ENCODE data around the gene SAA1. TPM values are rescaled to one million over a fixed set of nuclear protein-coding genes. Genes with fewer than 3 reads are reported as not detected.
A peak's percentile ranks its signal among the peaks of the same experiment; 100 is the strongest.

Gene SAA1
- total RNA-seq, 2 donors from 2014 or later, result not detected

DNA sequence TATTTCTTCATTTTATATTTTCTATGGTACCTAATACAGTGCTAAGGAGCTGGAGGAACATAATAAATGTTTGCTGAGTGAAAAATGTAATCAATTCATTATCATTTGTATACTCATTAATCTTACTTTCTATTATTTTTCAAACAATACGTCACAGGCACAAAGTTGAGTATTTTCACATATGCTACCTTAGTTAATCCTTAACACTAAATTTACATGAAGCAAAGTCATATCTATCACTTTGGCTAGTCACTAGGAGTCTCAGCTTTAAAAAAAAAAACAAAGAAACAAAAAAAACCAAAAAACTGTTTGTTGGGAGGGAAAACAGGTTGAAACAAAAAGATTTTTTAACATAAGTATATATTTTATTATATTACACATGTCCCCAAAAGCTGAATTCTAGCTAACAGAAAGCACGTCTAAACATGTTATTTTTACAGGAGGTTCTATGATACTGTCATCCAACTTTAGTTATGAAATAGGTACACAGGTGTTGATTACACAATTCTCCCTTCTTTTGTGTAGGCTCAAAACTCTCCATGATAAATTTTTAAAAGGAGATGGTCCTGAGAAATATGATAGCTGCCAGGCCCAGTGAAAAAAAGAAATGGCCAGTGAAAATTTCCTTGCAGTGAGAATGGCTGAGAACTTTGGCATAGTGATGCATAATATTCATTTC is 41.5 kb downstream of the SAA1 start:
- H3K4me1 Mint-ChIP-seq (ENCODE audit: low read depth), result no peaks in the 10 kb centered on the region
- DNase-seq, result no peak
- no peak for ATAC-seq (replicated peaks in 1 of 2)
- H3K27me3 Mint-ChIP-seq (ENCODE audit: low read depth), result no peaks in the 10 kb centered on the region
- peaks cover 7 to 31% of the 10 kb centered on the region in 2 donors for H3K36me3 Mint-ChIP-seq (ENCODE audit: insufficient read depth in 2 of 2)
- no peaks in the 10 kb centered on the region for H3K9me3 Mint-ChIP-seq
- H3K27ac Mint-ChIP-seq, result no peak overlapping the region
- H3K4me3 Mint-ChIP-seq, result no peak overlapping the region

DNA sequence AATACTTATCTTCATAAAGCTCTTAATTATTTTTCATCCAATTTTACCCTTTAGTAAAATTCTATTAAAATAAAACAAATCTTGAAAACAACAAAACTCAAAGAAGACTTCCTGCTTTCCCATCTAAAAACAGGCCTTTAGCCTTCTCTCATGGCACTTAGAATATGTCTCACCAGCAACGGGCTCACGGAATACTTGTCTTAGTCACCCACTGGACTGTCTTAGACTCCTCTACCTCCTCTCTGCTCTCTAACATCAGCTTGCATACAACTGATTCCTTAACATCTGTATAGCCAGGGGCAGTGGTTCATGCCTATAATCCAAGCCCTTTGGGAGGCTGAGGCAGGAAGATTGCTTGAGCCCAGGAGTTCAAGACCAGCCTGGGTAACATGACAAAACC is 42.2 kb downstream of the SAA1 start:
- no peak overlapping the region for H3K27ac Mint-ChIP-seq
- ATAC-seq (replicated peaks in 1 of 2) (no peak), DNase-seq (no peak)
- H3K9me3 Mint-ChIP-seq, result no peaks in the 10 kb centered on the region
- H3K4me1 Mint-ChIP-seq (ENCODE audit: low read depth), result peaks cover 4% of the 10 kb centered on the region
- H3K4me3 Mint-ChIP-seq, result no peak overlapping the region
- no peaks in the 10 kb centered on the region for H3K27me3 Mint-ChIP-seq (ENCODE audit: low read depth)
- H3K36me3 Mint-ChIP-seq (ENCODE audit: insufficient read depth in 2 of 2), result peaks cover 7 to 31% of the 10 kb centered on the region in 2 donors

DNA sequence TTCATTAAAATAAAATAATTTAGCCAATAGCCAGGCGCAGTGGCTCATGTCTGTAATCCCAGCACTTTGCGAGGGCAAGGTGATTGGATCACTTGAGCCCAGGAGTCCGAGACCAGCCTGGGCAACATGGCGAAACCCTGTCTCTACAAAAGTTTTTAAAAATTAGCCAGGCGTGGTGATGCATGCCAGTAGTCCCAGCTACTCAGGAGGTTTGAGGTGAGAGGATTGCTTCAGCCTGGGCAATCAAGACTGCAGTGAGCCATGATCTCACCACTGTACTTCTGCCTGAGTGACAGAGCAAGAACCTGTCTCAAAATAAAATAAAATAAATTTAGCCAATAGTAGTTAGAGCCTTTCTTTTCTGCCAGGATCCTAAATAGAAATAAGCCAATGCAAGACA is 43.6 kb downstream of the SAA1 start:
- Mint-ChIP-seq H3K36me3 (ENCODE audit: insufficient read depth in 2 of 2) (peaks cover 7 to 26% of the 10 kb centered on the region in 2 donors), H3K27me3 (ENCODE audit: low read depth) (no peaks in the 10 kb centered on the region), H3K4me1 (ENCODE audit: low read depth) (peaks cover 7% of the 10 kb centered on the region), H3K9me3 (no peaks in the 10 kb centered on the region), H3K27ac (no peak overlapping the region), H3K4me3 (no peak overlapping the region)
- ATAC-seq (replicated peaks in 1 of 2) (no peak), DNase-seq (no peak)

DNA sequence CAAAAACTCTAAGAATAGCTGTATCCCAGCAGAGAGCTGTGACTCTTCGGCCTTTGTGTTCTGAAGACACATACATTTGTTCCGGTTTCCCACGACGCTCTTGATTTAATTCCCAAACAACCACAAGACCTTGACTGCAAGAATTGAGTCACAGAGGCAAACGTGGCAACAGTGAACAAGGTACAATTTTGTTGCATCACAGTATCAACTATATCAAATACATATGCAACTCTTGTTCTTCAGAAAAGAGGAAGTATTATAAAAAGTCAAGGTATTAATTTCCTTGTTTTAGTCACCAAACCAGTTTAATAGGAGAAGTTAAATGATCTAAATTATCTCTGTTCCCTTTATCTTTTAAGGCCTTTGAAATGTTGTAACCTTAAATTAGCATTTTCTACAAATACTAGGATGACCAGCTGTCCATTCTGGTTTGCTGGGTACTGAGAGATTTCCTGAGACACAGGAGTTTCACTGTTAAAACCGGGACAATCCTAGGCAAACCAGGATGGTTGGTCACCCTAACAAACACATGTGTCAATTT is 44.8 kb downstream of the SAA1 start:
- no peak overlapping the region for H3K27ac Mint-ChIP-seq
- H3K4me1 Mint-ChIP-seq (ENCODE audit: low read depth), result peaks cover 11% of the 10 kb centered on the region
- DNase-seq (no peak), ATAC-seq (replicated peaks in 1 of 2) (no peak)
- no peak overlapping the region for H3K4me3 Mint-ChIP-seq
- no peaks in the 10 kb centered on the region for H3K27me3 Mint-ChIP-seq (ENCODE audit: low read depth)
- H3K9me3 Mint-ChIP-seq, result no peaks in the 10 kb centered on the region
- H3K36me3 Mint-ChIP-seq (ENCODE audit: insufficient read depth in 2 of 2), result peaks cover 7 to 22% of the 10 kb centered on the region in 2 donors

DNA sequence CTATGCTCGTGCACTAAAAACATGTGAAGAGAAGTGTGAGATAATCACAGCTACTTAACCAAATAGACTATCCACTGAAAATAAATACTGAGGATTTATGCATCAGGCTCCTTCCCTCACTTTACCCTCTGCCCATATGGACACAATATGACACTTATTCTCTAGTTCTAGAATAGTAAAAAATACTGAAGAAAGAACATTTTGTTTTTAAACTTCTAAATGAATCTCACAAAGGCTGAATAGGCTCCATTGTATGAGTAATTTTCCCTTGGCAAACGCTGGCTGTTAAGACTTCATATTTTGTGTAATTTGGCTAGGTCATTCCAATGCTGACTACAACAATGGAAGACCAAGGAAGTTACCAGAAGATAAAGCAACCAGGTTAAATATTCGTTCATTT is 45.9 kb downstream of the SAA1 start:
- DNase-seq (no peak), ATAC-seq (replicated peaks in 1 of 2) (no peak)
- Mint-ChIP-seq H3K36me3 (ENCODE audit: insufficient read depth in 2 of 2) (peaks cover 4 to 24% of the 10 kb centered on the region in 2 donors), H3K4me1 (ENCODE audit: low read depth) (peaks cover 13% of the 10 kb centered on the region), H3K4me3 (no peak overlapping the region), H3K27ac (peak overlapping the region; percentile 20), H3K9me3 (no peaks in the 10 kb centered on the region), H3K27me3 (ENCODE audit: low read depth) (no peaks in the 10 kb centered on the region)

DNA sequence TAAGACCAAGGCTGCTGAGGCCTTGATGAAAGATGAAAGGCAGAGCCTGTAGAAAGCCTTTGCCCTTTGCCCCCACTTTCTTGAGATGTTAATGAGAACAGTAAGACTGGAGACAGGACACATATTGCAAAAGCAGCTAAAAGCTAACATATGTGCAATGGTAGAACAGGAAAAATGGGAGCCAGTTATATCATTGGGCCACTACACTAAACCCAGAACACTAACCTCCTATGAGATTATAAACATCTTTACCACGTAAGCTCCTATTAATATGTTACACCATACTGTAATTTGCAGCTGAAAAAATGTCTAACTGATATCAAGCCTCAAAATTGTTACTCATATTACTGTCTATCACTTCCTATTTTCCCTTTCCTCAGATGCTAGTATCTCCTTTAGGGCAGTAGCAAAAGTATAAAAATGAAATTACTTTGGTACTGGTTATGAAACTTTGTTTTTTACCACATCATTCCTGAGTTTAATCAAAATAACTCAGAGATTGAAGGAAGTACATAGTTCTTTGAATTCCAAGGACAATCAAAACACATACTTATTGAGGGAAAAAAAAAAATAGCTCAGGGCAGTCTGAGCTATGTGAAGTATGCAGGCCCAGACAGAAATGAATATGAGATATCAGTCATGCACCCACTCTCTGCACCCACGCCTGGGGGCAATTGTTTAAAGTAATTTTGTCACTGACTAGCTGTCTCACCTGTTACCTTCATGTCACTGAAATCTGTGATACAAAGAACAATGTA is 46.8 kb downstream of the SAA1 start:
- DNase-seq, result no peak
- Mint-ChIP-seq H3K4me3 (no peak overlapping the region), H3K27me3 (ENCODE audit: low read depth) (no peaks in the 10 kb centered on the region), H3K9me3 (no peaks in the 10 kb centered on the region), H3K27ac (no peak overlapping the region), H3K4me1 (ENCODE audit: low read depth) (peaks cover 13% of the 10 kb centered on the region), H3K36me3 (ENCODE audit: insufficient read depth in 2 of 2) (peaks cover 4 to 23% of the 10 kb centered on the region in 2 donors)
- ATAC-seq (replicated peaks in 1 of 2), result peak in 1 of 2 donors; percentile 32

DNA sequence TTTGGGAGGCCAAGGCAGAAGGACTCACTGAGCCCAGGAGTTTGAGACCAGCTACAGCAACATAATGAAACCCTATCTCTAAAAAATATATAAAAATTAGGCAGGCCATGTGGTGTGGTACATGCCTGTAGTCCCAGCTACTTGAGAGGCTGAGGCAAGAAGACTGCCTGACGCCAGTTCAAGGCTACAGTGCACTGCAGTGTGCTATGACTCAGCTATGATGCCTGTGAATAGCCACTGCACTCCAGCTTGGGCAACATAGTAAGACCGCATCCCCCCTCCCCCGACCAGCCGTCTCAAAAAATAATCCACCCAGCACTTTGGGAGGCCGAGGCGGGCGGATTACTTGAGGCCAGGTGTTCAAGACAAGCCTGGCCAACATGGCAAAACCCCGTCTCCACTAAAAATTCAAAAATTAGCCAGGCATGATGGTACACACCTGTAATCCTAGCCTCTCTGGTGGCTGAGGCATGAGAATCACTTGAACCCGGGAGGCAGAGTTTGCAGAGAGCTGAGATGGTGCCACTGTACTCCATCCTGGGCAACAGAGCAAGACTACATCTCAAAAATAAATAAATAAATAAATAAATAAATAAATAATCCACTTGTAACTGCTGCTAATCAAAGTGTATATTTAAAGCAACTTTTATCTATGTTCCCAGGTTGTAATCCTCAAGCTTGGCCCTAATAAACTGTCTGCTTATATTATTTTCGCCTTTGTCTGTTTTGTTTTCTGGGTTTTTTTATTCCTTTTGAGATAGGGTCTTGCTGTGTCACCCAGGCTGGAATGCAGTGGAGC is 48.1 kb downstream of the SAA1 start:
- no peaks in the 10 kb centered on the region for H3K9me3 Mint-ChIP-seq
- peaks cover 17% of the 10 kb centered on the region for H3K4me1 Mint-ChIP-seq (ENCODE audit: low read depth)
- DNase-seq, result no peak
- no peak for ATAC-seq (replicated peaks in 1 of 2)
- no peak overlapping the region for H3K27ac Mint-ChIP-seq
- no peak overlapping the region for H3K4me3 Mint-ChIP-seq
- H3K36me3 Mint-ChIP-seq (ENCODE audit: insufficient read depth in 2 of 2), result peaks cover 0 to 15% of the 10 kb centered on the region in 2 donors
- no peaks in the 10 kb centered on the region for H3K27me3 Mint-ChIP-seq (ENCODE audit: low read depth)

DNA sequence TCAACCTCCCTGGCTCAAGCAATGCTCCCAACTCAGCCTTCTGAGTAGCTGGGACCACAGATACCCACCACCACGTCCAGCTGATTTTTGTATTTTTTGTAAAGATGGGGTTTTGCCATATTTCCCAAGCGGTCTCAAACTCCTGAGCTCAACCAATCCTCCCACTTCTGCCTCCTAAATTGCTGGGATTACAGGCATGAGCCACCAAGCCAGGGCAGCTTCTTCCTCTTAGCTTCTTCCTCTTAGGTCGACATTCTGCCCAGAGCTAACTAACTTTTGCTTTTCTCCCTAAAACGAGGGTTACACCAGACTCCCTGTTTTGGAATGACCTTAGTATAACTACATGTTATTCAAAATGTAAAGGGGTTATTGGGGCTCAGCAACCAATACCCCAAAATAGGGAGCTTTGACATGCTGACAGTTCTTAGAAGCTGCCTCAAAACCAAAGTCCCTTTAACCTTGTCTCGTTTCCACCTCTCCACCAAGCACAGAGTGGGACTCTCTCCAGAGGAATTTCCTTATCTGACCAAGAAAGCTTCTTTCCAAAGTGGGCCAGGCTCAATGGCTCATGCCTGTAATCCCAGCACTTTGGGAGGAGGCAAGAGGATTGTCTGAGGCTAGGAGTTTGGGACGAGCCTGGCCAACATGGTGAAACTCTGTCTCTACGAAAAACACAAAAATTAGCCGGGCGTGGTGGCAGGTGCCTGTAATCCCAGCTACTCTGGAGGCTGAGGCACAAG is 48.9 kb downstream of the SAA1 start:
- no peak for DNase-seq
- Mint-ChIP-seq H3K27me3 (ENCODE audit: low read depth) (no peaks in the 10 kb centered on the region), H3K4me1 (ENCODE audit: low read depth) (peaks cover 25% of the 10 kb centered on the region), H3K27ac (no peak overlapping the region), H3K9me3 (no peaks in the 10 kb centered on the region), H3K4me3 (no peak overlapping the region), H3K36me3 (ENCODE audit: insufficient read depth in 2 of 2) (peaks cover 0 to 15% of the 10 kb centered on the region in 2 donors)
- no peak for ATAC-seq (replicated peaks in 1 of 2)

DNA sequence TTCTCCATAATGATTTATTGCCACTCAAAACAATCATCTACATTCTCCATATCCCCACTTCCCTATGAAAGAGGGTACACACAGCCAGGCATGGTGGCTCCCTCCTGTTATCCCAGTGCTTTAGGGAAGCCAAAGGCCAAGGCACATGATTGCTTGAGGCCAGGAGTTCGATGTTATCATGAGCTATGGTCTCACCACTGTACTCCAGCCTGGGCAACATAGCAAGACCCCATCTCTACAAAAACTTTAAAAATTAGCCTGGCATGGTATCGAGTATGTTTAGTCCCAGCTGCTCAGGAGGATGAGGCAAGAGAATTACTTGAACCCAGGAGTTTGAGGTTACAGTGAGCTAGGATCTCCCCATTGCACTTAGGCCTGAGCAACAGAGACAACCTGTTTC is 49.8 kb downstream of the SAA1 start:
- Mint-ChIP-seq H3K36me3 (ENCODE audit: insufficient read depth in 2 of 2) (peaks cover 0 to 10% of the 10 kb centered on the region in 2 donors), H3K27me3 (ENCODE audit: low read depth) (no peaks in the 10 kb centered on the region), H3K4me1 (ENCODE audit: low read depth) (peaks cover 34% of the 10 kb centered on the region), H3K27ac (no peak overlapping the region), H3K9me3 (no peaks in the 10 kb centered on the region), H3K4me3 (no peak overlapping the region)
- DNase-seq (no peak), ATAC-seq (replicated peaks in 1 of 2) (no peak)

DNA sequence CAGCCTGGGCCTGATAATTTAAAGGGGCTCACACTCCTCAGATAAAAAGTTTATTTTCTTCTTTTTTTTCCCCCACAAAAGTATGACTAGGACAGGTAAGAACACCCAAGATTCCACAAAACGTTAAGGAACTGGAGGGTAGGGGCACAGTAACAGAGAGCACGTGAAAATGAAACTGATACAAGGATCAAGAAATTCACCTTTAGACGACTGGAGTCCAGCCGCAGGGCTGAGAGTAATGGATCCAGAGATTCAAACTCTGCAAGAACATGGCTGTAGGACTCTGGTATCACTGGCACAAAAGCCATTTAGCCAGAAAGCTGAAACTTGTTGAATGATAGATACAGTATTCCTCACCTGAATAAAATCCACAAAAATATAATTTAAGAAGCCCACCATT is 51.5 kb downstream of the SAA1 start:
- ATAC-seq (replicated peaks in 1 of 2) (no peak), DNase-seq (no peak)
- Mint-ChIP-seq H3K27ac (no peak overlapping the region), H3K4me1 (ENCODE audit: low read depth) (peaks cover 40% of the 10 kb centered on the region), H3K9me3 (no peaks in the 10 kb centered on the region), H3K36me3 (ENCODE audit: insufficient read depth in 2 of 2) (peaks cover 0 to 7% of the 10 kb centered on the region in 2 donors), H3K4me3 (no peak overlapping the region), H3K27me3 (ENCODE audit: low read depth) (no peaks in the 10 kb centered on the region)
